ENCODE results near the gene PIAS4.

The PIAS4 gene

GRCh38 chr19:4080473-4080872 lies 72.9 kb downstream of the PIAS4 start:
- DNase-seq = no peak

DNA sequence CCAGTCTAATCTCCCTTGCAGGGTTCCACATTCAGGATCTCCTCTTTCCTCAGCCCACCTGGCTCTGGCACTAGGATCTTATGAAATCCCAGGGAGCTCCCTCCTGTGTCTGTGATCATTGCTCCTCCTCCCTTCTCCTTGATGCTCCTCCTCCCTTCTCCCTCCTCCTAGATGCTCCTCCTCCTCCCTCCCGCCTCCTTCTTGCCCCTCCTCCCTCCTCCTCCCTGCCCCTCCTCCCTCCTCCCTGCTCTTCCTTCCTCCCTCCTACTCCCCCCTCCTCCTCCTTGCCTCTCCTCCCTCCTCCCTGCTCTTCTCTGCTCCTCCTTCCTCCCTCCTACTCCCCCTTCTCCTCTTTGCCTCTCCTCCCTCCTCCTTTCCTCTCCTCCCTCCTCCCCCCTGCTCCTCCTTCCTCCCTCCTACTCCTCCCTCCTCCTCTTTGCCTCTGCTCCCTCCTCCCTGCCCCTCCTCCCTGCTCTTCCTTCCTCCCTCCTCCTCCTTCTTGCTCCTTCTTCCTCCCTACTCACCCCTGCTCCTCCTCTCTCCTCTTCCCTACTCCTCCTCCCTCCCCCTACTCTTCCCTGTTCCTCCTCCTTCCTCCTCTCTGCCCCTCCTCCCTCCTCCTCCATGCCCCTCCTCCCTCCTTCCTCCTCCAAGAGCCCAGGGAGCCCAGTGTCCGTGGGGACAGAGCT lies 74.0 kb downstream of the PIAS4 start:
- DNase-seq = no peak

DNA sequence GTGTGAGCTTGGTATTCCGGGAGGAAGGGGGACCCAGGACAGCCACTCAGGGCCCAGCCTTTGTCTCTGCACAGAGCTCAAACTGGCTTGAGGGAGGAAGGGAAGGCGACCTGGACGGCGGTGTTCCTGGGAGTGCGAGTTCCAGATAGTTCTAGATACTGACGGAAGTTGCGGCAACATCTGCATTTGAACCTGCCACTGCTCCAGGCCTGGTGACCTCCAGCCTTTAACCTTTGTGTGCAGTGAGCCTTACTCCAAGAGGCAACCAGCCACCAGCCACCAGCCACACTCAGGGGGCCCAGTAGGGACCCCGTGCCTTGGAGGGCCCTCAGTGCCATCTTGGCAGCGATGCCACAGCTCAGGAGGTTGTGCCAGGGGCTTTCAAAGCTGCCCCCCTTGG lies 74.6 kb downstream of the PIAS4 start:
- DNase-seq = no peak

GRCh38 chr19:4083677-4084546 lies 76.4 kb downstream of the PIAS4 start:
- DNase-seq = peak; percentile 76 to 78

DNA sequence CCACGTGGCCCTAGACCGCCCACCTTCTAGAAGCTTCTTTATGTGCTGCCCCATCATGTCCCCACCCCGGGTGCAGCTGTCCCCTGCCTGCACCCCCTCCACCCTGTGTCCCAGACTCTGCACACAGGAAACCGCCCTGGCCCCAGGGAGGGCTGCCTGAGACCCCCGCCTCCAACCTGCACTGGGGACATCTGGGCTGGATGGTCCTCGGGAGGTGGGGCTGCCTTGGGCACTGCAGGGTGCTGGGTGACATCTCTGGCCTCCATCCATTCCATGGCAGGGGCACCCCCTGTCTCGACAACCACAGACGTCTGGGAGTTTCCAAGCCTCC lies 77.0 kb downstream of the PIAS4 start:
- DNase-seq = no peak

DNA sequence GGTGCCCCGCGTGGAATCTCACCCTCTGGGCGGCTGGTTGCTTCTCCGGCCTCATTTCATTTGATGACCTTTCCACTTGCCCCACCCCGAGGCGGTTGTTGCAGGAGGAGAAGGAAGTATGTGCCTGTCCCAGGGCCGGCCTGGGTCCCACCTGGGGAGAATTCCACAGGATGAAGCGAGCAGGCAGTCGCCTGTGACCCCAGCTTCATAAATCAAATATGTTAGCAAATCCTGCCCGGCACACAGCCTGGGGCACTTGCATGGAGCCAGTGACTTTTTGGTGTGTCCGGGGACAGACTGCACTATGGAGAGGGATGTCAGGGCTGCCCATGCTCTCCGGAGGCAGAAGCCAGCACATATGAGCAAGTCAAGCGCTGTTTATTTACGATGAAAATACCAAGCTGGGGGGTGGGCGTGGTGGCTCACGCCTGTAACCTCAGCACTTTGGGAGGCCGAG lies 78.9 kb downstream of the PIAS4 start:
- DNase-seq = no peak

DNA sequence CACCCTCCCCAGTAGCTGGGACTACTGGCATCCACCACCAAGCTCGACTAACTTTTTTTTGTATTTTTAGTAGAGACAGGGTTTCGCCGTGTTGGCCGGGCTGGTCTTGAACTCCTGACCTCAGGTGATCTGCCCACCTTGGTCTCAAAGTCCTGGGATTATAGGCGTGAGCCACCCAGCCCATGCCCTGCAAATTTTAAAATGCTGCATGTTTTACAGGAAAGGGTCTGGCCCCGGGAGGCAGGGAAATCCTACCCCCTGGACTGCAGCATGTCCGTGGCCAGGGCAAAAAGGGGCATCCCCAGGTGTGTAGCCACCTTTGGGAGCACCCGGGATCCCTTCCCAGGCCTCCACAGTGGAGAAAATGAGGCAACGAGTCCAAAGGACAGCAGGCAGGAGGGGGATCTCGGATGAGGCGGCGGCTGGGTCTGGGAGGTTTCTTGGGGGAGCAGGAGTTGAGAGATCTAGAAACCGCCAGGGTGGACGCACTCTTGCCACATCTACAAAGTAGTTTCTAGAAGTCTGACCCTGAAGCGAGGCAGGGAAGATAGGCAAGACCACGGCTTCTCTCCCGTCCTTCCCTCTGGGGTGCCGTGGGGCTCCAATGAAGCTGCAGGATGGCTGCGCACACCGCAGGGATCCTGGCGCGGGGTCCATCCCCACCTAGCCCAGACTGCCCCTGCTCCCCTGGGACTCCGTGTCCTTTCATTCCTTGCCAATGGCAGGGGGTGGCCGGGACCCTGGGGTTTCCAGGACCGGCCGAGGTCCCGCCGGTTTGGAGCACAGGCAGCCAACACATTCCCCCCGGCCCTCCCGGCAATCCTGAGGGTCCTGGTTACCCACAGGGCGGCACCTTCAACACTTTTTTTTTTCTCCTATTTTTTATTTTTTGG lies 80.5 kb downstream of the PIAS4 start:
- DNase-seq = no peak

DNA sequence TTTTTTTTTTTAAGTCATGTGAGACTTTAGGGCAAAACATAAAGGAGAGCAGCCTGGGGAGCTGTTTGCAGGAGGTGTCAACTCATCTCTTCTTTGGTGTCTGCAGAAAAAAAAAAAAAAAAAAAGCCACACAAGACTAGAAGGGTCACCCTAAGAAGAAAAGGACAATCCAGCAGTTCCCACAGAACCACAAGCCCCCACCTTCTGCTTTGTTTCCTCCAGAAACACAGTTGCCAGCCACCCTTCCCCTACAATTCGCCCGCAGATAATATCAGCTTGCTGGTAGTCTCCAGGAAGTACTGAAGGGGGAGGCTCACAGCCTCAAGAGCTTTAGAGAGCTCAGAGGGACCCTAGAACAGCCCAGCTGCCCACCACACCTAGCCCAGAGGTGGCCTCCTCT lies 81.4 kb downstream of the PIAS4 start:
- peak; percentile 54 to 77 for DNase-seq
